ENCODE measurements around the gene MBD3L4.

DNA sequence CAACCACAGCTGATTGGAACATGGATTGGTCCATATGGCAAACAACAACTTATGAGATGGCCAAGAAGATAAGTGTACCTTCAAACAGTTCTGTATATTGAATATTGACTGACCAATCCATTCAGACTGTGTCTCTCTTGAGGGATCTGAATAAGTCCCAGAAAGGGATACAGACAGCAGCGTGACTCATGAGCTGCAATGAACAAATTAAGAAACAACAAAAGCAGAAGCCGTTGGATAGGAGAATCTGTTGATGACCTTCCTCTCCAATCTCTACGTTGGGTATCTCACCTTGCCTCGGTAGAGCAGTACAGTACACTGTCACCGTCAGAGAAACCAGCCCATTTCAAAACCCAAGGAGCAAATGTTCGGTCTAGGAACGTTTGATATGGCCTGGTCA is 40.0 kb downstream of the MBD3L4 start:
- TF ChIP-seq, protein P1, sequence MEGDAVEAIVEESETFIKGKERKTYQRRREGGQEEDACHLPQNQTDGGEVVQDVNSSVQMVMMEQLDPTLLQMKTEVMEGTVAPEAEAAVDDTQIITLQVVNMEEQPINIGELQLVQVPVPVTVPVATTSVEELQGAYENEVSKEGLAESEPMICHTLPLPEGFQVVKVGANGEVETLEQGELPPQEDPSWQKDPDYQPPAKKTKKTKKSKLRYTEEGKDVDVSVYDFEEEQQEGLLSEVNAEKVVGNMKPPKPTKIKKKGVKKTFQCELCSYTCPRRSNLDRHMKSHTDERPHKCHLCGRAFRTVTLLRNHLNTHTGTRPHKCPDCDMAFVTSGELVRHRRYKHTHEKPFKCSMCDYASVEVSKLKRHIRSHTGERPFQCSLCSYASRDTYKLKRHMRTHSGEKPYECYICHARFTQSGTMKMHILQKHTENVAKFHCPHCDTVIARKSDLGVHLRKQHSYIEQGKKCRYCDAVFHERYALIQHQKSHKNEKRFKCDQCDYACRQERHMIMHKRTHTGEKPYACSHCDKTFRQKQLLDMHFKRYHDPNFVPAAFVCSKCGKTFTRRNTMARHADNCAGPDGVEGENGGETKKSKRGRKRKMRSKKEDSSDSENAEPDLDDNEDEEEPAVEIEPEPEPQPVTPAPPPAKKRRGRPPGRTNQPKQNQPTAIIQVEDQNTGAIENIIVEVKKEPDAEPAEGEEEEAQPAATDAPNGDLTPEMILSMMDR (conservative IDR thresholded peaks at IDR 0.05; ENCODE audit: low read depth, low read length): no peak
- TF ChIP-seq EZH2phosphoT487 (IDR thresholded peaks at IDR 0.05; ENCODE audit: borderline replicate concordance, low read length) (no peak), EZH2 (IDR thresholded peaks at IDR 0.05; ENCODE audit: low read length, unreplicated experiment) (no peak)

All from PC-3 (cell line).